ENCODE data around the gene SMOC1.

SMOC1 gene

GRCh38 chr14:69880893-69881292 is 1.7 kb downstream of the SMOC1 start:
- H3K9me3 ChIP-seq: no peaks in the 10 kb centered on the region
- no peak overlapping the region for H3K27ac ChIP-seq
- H3K4me1 ChIP-seq (ENCODE audit: control insufficient read depth in 1 of 2, insufficient read depth in 1 of 2, low read depth in 1 of 2, low read length in 1 of 2): no peaks in the 10 kb centered on the region
- no peak overlapping the region for H3K4me3 ChIP-seq (ENCODE audit: low read depth in 1 of 2, low read length in 1 of 2)
- H3K36me3 ChIP-seq: no peaks in the 10 kb centered on the region
- no peak for TF ChIP-seq CTCF (IDR thresholded peaks at IDR 0.05)
- peaks cover 75% of the 10 kb centered on the region for H3K27me3 ChIP-seq

DNA sequence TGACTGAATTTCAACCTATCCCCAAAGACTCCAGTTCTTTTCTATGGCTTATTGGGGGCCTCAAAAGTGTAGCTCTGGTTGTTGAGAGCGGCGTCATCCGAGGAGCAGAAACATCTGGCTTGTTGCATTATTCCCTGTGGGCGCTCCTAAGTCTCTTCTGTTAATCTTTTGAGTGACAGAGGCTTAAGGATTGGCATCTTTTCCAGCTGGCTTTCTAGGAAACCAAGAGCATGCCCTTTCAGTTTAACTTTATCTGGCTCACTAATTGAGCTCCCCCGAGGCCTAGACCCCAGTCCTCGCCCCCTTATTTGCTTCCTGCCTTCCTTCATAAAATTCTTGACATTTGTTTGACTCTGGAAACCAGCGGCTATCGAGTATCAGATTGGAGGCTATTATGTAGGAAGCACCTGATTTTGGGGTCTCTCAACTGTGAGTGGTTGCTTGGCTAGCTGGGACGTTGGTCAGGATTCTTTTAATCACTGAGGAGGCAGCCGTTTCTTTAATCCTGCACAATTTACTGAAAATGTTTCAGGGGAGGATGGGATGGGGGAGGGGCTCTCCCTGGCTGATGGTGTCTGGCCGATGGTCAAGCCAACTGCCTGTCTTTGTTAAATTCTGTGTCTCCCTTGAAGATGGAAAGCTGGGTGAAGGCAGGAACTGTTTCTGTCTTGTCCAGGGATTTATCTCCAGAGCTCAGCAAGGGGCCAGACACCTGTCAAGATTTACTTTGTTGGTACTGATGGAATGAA is 3.1 kb downstream of the SMOC1 start:
- no peak for TF ChIP-seq CTCF (IDR thresholded peaks at IDR 0.05)
- H3K36me3 ChIP-seq: no peaks in the 10 kb centered on the region
- no peaks in the 10 kb centered on the region for H3K4me1 ChIP-seq (ENCODE audit: control insufficient read depth in 1 of 2, insufficient read depth in 1 of 2, low read depth in 1 of 2, low read length in 1 of 2)
- H3K27ac ChIP-seq: no peak overlapping the region
- H3K4me3 ChIP-seq (ENCODE audit: low read depth in 1 of 2, low read length in 1 of 2): no peak overlapping the region
- peaks cover 63% of the 10 kb centered on the region for H3K27me3 ChIP-seq
- no peaks in the 10 kb centered on the region for H3K9me3 ChIP-seq

DNA sequence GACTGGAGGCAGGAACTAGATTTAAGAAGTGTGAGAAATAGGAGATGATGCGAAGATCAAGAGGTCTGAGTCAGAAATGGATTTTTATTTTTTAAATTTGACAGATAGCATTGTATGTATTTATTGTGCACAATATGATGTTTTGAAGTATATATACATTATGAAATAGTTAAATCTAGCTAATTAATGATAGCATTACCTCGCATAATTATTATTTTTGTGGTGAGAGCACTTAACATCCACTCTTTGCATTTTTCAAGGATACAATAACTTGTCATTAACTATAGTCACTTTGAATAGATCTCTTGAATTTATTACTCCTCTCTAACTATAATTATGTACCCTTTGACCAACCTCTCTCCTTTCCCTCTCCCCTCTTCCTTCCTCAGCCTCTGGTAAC is 3.7 kb downstream of the SMOC1 start:
- Histone ChIP-seq H3K4me1 (ENCODE audit: control insufficient read depth in 1 of 2, insufficient read depth in 1 of 2, low read depth in 1 of 2, low read length in 1 of 2) (no peaks in the 10 kb centered on the region), H3K4me3 (ENCODE audit: low read depth in 1 of 2, low read length in 1 of 2) (no peak overlapping the region), H3K27me3 (peaks cover 62% of the 10 kb centered on the region), H3K27ac (no peak overlapping the region), H3K9me3 (no peaks in the 10 kb centered on the region), H3K36me3 (no peaks in the 10 kb centered on the region)
- TF ChIP-seq CTCF (IDR thresholded peaks at IDR 0.05): no peak

GRCh38 chr14:69886453-69887242 is 7.4 kb downstream of the SMOC1 start:
- Histone ChIP-seq H3K4me3 (ENCODE audit: low read depth in 1 of 2, low read length in 1 of 2) (no peak overlapping the region), H3K27me3 (peaks cover 49% of the 10 kb centered on the region), H3K27ac (no peak overlapping the region), H3K36me3 (no peaks in the 10 kb centered on the region), H3K9me3 (no peaks in the 10 kb centered on the region), H3K4me1 (ENCODE audit: control insufficient read depth in 1 of 2, insufficient read depth in 1 of 2, low read depth in 1 of 2, low read length in 1 of 2) (no peaks in the 10 kb centered on the region)
- TF ChIP-seq CTCF (IDR thresholded peaks at IDR 0.05): no peak

DNA sequence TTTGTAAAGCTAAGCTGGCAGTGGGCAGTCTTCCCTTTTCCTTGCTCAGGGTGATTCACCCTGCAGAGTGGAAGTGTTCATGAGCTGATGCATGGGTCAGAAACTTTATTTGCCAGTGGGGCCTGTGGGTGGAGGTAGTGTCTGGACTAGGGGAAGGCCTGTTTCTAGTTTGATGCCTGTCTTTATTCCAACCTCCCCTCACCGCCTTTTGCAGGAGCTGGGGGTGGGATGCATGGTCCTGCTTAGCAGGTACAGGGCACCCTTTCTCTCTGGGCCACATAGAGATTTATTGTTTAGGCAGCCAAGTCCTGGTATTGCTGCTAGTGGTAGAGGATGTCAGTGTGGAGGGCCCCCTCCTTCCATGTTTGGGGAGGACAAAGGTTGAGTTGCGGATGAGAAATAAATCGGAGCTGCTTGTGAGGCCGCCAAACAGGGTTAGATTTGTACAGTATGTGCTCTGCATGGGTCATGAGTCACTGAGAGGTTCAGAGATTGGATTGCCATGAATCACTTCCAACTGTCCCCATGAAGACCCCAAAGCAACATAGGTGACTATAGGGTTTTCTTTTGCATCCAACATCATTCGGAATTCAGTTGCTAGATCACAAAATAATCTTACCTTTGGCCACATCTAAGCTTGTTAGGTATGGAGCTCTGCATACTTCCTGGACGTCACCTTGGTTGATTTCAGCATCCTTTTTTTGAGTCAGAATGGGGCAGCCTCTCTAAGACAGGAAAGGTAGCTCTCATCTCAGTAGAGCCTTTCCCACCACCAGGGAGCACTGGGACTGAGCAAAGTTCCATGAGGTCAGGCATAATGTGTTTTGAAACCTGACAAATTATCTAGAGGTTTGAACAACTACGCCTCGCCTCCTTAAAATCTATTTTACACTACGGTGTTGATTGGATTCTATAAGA is 8.8 kb downstream of the SMOC1 start:
- H3K36me3 ChIP-seq: no peaks in the 10 kb centered on the region
- peaks cover 45% of the 10 kb centered on the region for H3K27me3 ChIP-seq
- H3K4me3 ChIP-seq (ENCODE audit: low read depth in 1 of 2, low read length in 1 of 2): no peak overlapping the region
- TF ChIP-seq CTCF (IDR thresholded peaks at IDR 0.05): no peak
- no peaks in the 10 kb centered on the region for H3K4me1 ChIP-seq (ENCODE audit: control insufficient read depth in 1 of 2, insufficient read depth in 1 of 2, low read depth in 1 of 2, low read length in 1 of 2)
- no peaks in the 10 kb centered on the region for H3K9me3 ChIP-seq
- H3K27ac ChIP-seq: no peak overlapping the region

Measured in neutrophil (primary cell).